Endothelial cell of umbilical vein (primary cell): ENCODE data around the gene OR9A2. TPM values are rescaled to one million over a fixed set of nuclear protein-coding genes. Genes with fewer than 3 reads are reported as not detected.

Experiments
- BruUV-seq: library from RNA; stranded (reverse); fragments of 400-500 nt; replicated peaks from 2 replicates; lab custom pipeline; 2021; lab: Mats Ljungman, UMichigan
- CTCF ChIA-PET: fragments of 300-600, 350-600 bp; sonication (Branson Sonifier 250); formaldehyde crosslinking; loops from one replicate; lab custom pipeline; 2021; ENCODE audit warnings: antibody characterized with exemption, inconsistent platforms; lab: Charles Lee
- POLR2A ChIA-PET: fragments of 300-600, 350-600 bp; sonication (Branson Sonifier 250); formaldehyde crosslinking; loops from one replicate; lab custom pipeline; 2021; ENCODE audit warnings: antibody characterized with exemption, inconsistent platforms; lab: Charles Lee
- DNase-seq: peaks from one replicate; pipeline ENCODE4 v3.0.0-alpha.2; 2011; ENCODE audit warnings: low read depth, low spot score
- FAIRE-seq: peaks from 2 replicates; lab custom pipeline; 2011; peaks lifted over from hg19 to GRCh38; lab: Jason Lieb, UNC
- H2AFZ ChIP-seq: 2 replicates; pipeline ENCODE4 v1.6.0; 2012; ENCODE audit warnings: low read depth, low read length, control low read depth, inconsistent platforms
- H3K27ac ChIP-seq: 2 replicates; pipeline ENCODE4 v1.5.1; 2011; ENCODE audit warnings: low read depth, mild to moderate bottlenecking, control low read depth, low read length, moderate library complexity; ENCODE audit not compliant: insufficient read depth
- H3K27me3 ChIP-seq, 2 experiments: 2 replicates each; pipeline versions ENCODE4 v1.6.0 to v1.6.1; 2011; ENCODE audit warnings: low read length in 2 of 2, mixed read lengths in 1 of 2; ENCODE audit not compliant: control insufficient read depth in 2 of 2, insufficient read depth in 2 of 2
- H3K36me3 ChIP-seq, 2 experiments: 2 replicates in 1 of 2; 3 replicates in 1 of 2; pipeline ENCODE4 v1.5.1; 2011; ENCODE audit warnings: low read length in 2 of 2, mild to moderate bottlenecking in 1 of 2, moderate library complexity in 1 of 2; ENCODE audit not compliant: control insufficient read depth in 2 of 2, insufficient read depth in 2 of 2; ENCODE audit errors: extremely low read depth in 1 of 2
- H3K4me1 ChIP-seq: 3 replicates; pipeline ENCODE4 v1.5.1; 2011; ENCODE audit warnings: mild to moderate bottlenecking, low read length; ENCODE audit not compliant: control insufficient read depth, insufficient read depth; ENCODE audit errors: extremely low read depth
- H3K4me2 ChIP-seq: 2 replicates; pipeline ENCODE4 v1.6.1; 2011; ENCODE audit warnings: low read length, control low read depth, mixed read lengths; ENCODE audit not compliant: insufficient read depth
- H3K4me3 ChIP-seq, 3 experiments: fragments of 200-600 bp in 1 of 3; sonication (generic), shearing (Covaris generic) in 1 of 3; replicated peaks in 1 of 3; 2 replicates each; pipeline ENCODE4 v1.5.1; 2011 to 2016; ENCODE audit warnings: control low read depth in 3 of 3, low read length in 3 of 3, mild to moderate bottlenecking in 2 of 3, inconsistent platforms in 1 of 3, low read depth in 1 of 3, moderate library complexity in 1 of 3; ENCODE audit not compliant: insufficient read depth in 1 of 3
- H3K79me2 ChIP-seq: 2 replicates; pipeline ENCODE4 v1.6.0; 2012; ENCODE audit warnings: low read length, inconsistent platforms; ENCODE audit not compliant: control insufficient read depth, insufficient read depth
- H3K9ac ChIP-seq: replicated peaks from 2 replicates; pipeline ENCODE3; 2011; ENCODE audit warnings: low read length, control low read depth; ENCODE audit not compliant: insufficient read depth; ENCODE audit errors: extremely low read depth
- H3K9me1 ChIP-seq: replicated peaks from 3 replicates; pipeline ENCODE4 v1.6.0; 2011; ENCODE audit warnings: mild to moderate bottlenecking, low read length; ENCODE audit not compliant: control insufficient read depth, insufficient read depth; ENCODE audit errors: extremely low read depth
- H3K9me3 ChIP-seq: replicated peaks from 2 replicates; pipeline ENCODE4 v1.5.1; 2012; ENCODE audit warnings: low read length, inconsistent platforms; ENCODE audit not compliant: control insufficient read depth, insufficient read depth
- H4K20me1 ChIP-seq: replicated peaks from 2 replicates; pipeline ENCODE3; 2011; ENCODE audit warnings: mild to moderate bottlenecking, low read length; ENCODE audit not compliant: control insufficient read depth, insufficient read depth; ENCODE audit errors: extremely low read depth
- FOS ChIP-seq: IDR thresholded peaks from 2 replicates; pipeline ENCODE4 v1.6.1; 2011; ENCODE audit warnings: mild to moderate bottlenecking, low read length, moderate library complexity, borderline replicate concordance; ENCODE audit not compliant: insufficient read depth
- JUN ChIP-seq: IDR thresholded peaks from 2 replicates; pipeline ENCODE4 v1.6.1; 2011; ENCODE audit warnings: borderline replicate concordance, low read depth; ENCODE audit not compliant: insufficient read length, insufficient read depth
- POLR2A ChIP-seq: IDR thresholded peaks from 2 replicates; pipeline ENCODE4 v1.6.1; 2012; ENCODE audit warnings: low read depth, mild to moderate bottlenecking, control low read depth, low read length
- POLR2AphosphoS5 ChIP-seq: IDR thresholded peaks from 2 replicates; pipeline ENCODE4 v1.6.1; 2012; ENCODE audit warnings: low read depth, mild to moderate bottlenecking, control low read depth, low read length, moderate library complexity; ENCODE audit not compliant: insufficient read depth
- dilution Hi-C: fragments of 300-500 bp; cut with MboI; formaldehyde crosslinking; loops from one replicate; pipeline ENCODE4 v1.15.0; 2019; ENCODE audit warnings: low sequenced_read_pairs; ENCODE audit not compliant: extremely low pct_ligation_motif_present
- intact Hi-C: fragments of 100-400 bp; cut with micrococcal nuclease; formaldehyde crosslinking; loops from one replicate; pipeline ENCODE4 v1.10.0; 2022
- polyA plus RNA-seq, 4 experiments: library from polyadenylated mRNA; depleted of rRNA in 3 of 4; stranded (reverse) in 3 of 4; unstranded in 1 of 4; fragments of >200 nt; gene quantifications; 2 replicates each; pipeline versions ENCODE4 v1.2.1 to v1.2.3, GENCODE V29; 2011 to 2012; ENCODE audit warnings: missing spikeins in 1 of 4
- total RNA-seq: library from RNA; stranded (reverse); gene quantifications from 2 replicates; pipeline ENCODE4 v1.2.3, GENCODE V29; 2021
- TF ChIP-seq, protein P1 (sequence below), 2 donors: IDR thresholded peaks; 1 replicate in 1 of 2; 2 replicates in 1 of 2; pipeline ENCODE4 v1.5.1; 2011; ENCODE audit warnings: low read length in 2 of 2, mild to moderate bottlenecking in 2 of 2, moderate library complexity in 2 of 2, control low read depth in 1 of 2, inconsistent platforms in 1 of 2, low read depth in 1 of 2; ENCODE audit not compliant: insufficient read depth in 1 of 2; ENCODE audit errors: extremely low read depth in 1 of 2
- TF ChIP-seq, protein P2 (sequence below): IDR thresholded peaks from 2 replicates; pipeline ENCODE4 v1.6.1; 2011; ENCODE audit not compliant: insufficient read depth, insufficient read length

Gene OR9A2
- total and polyA plus RNA-seq, 2 donors (not counting 3 experiments of a cell fraction or from before 2014, with no cell fraction given): not detected

DNA sequence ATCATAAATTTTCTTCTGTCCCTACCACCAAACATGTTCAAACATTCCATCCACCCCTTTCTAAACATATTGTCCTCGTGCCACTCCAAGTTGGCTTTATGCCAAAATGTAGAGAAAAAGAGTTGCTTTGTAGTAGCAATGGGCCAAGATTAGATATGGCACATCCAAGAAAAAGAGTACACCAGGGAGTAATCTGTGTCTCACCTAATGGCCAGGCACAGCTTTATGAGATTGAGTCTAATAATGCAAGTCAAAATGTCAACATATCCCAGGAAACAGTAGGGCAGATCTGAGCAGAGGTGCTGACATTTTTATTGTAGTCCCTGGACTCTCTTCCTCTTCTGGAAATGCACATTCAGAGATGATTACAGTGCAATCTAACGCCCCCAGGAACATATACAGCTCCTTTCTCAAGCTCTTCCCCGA lies 19.5 kb upstream of the OR9A2 start:
- no peaks in the 10 kb centered on the region for H3K9me3 ChIP-seq
- no peaks in the 10 kb centered on the region for H3K9me1 ChIP-seq
- POLR2A ChIA-PET: no interaction called here
- FAIRE-seq: no peak
- no peak overlapping the region for H3K27ac ChIP-seq
- peaks cover 0 to 2% of the 10 kb centered on the region in 2 experiments for H3K27me3 ChIP-seq
- BruUV-seq: no TSS peak
- no peak overlapping the region for H3K4me2 ChIP-seq
- H3K4me1 ChIP-seq: no peaks in the 10 kb centered on the region
- H3K36me3 ChIP-seq: no peaks in the 10 kb centered on the region
- peak; percentile 3 for DNase-seq
- dilution Hi-C loops (no loop called here), intact Hi-C loops (no loop called here)
- H3K9ac ChIP-seq: no peak overlapping the region
- no peak overlapping the region for H3K4me3 ChIP-seq
- H3K79me2 ChIP-seq: no peaks in the 10 kb centered on the region
- CTCF ChIA-PET: interaction anchor here (1.5 kb wide), 1 partner anchor 169 kb away, joined by 7 read pairs; no protein-coding TSS in a partner anchor
- no peaks in the 10 kb centered on the region for H4K20me1 ChIP-seq
- H2AFZ ChIP-seq: no peak overlapping the region
- no peak for TF ChIP-seq FOS
- TF ChIP-seq, protein P1, sequence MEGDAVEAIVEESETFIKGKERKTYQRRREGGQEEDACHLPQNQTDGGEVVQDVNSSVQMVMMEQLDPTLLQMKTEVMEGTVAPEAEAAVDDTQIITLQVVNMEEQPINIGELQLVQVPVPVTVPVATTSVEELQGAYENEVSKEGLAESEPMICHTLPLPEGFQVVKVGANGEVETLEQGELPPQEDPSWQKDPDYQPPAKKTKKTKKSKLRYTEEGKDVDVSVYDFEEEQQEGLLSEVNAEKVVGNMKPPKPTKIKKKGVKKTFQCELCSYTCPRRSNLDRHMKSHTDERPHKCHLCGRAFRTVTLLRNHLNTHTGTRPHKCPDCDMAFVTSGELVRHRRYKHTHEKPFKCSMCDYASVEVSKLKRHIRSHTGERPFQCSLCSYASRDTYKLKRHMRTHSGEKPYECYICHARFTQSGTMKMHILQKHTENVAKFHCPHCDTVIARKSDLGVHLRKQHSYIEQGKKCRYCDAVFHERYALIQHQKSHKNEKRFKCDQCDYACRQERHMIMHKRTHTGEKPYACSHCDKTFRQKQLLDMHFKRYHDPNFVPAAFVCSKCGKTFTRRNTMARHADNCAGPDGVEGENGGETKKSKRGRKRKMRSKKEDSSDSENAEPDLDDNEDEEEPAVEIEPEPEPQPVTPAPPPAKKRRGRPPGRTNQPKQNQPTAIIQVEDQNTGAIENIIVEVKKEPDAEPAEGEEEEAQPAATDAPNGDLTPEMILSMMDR (IDR thresholded peaks at IDR 0.05; ENCODE audit: extremely low read depth in 1 of 2, insufficient read depth in 1 of 2, low read depth in 1 of 2, low read length in 2 of 2): no peak
- TF ChIP-seq POLR2A: no peak

DNA sequence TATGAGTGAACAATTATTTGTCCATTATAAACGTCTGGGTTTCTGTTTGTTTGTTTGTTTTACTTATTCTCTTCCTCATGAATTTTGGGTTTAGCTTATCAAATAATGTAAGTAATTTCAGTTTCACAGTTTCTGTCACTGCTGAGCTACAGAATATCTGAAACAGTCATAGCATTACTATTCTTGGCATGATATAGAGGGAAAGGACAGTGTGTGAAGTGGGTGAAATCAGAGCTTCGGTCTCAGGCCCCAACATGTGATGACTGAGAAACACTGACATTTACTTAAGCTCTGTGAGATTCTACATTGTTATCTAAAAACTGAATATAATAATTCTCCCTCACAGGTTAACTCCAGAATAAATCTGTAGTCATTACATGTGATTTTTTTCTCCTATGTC lies 16.5 kb upstream of the OR9A2 start:
- H3K27ac ChIP-seq: no peak overlapping the region

More for the DNA sequence above, 16.5 kb upstream of the OR9A2 start:
- CTCF ChIA-PET: interaction anchor here (1.4 to 2.6 kb wide), 2 partner anchors 29 to 172 kb away, joined by 3 to 10 read pairs; no protein-coding TSS in a partner anchor
- POLR2A ChIA-PET: no interaction called here
- no peak for DNase-seq
- Histone ChIP-seq H3K9me3 (no peaks in the 10 kb centered on the region), H3K9me1 (no peaks in the 10 kb centered on the region), H3K79me2 (no peaks in the 10 kb centered on the region), H3K4me1 (no peaks in the 10 kb centered on the region), H3K4me2 (no peak overlapping the region), H3K36me3 (no peaks in the 10 kb centered on the region), H3K9ac (no peak overlapping the region), H2AFZ (no peak overlapping the region), H3K27me3 (peaks cover 2% of the 10 kb centered on the region in 2 experiments), H4K20me1 (no peaks in the 10 kb centered on the region), H3K4me3 (no peak overlapping the region)
- TF ChIP-seq, protein P2, sequence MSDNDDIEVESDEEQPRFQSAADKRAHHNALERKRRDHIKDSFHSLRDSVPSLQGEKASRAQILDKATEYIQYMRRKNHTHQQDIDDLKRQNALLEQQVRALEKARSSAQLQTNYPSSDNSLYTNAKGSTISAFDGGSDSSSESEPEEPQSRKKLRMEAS: no peak
- TF ChIP-seq JUN: no peak
- TF ChIP-seq, protein P1 (IDR thresholded peaks at IDR 0.05; ENCODE audit: extremely low read depth in 1 of 2, insufficient read depth in 1 of 2, low read depth in 1 of 2, low read length in 2 of 2): no peak
- TF ChIP-seq POLR2AphosphoS5: no peak
- no peak for TF ChIP-seq FOS
- BruUV-seq: no TSS peak
- FAIRE-seq: no peak
- intact Hi-C loops (no loop called here), dilution Hi-C loops (no loop called here)
